Measurements from ENCODE around the gene ATAT1.

GRCh38 chr6:30626484-30627366, at the start of gene ATAT1:
- TF ChIP-seq ZNF8 (CRISPR knock-in tag; IDR thresholded peaks at IDR 0.05) (no peak), ZC3H10 (CRISPR knock-in tag; IDR thresholded peaks at IDR 0.05) (no peak), ESRRG (CRISPR knock-in tag; IDR thresholded peaks at IDR 0.05) (no peak), BACH2 (CRISPR knock-in tag; IDR thresholded peaks at IDR 0.05; ENCODE audit: borderline replicate concordance) (no peak), ZNF70 (CRISPR knock-in tag; IDR thresholded peaks at IDR 0.05) (no peak), PATZ1 (CRISPR knock-in tag; IDR thresholded peaks at IDR 0.05; ENCODE audit: borderline replicate concordance) (no peak), ISL1 (CRISPR knock-in tag; IDR thresholded peaks at IDR 0.05) (no peak), ZFP30 (CRISPR knock-in tag; IDR thresholded peaks at IDR 0.05) (no peak), CSRNP3 (CRISPR knock-in tag; IDR thresholded peaks at IDR 0.05) (no peak), POU6F1 (CRISPR knock-in tag; IDR thresholded peaks at IDR 0.05; ENCODE audit: borderline replicate concordance, low read depth) (no peak), ZFP3 (CRISPR knock-in tag; IDR thresholded peaks at IDR 0.05) (no peak), TSHZ2 (CRISPR knock-in tag; IDR thresholded peaks at IDR 0.05) (no peak), ARNTL (CRISPR knock-in tag; IDR thresholded peaks at IDR 0.05; ENCODE audit: borderline replicate concordance, low read depth) (no peak), CREB5 (CRISPR knock-in tag; IDR thresholded peaks at IDR 0.05; ENCODE audit: low read depth) (no peak)
